Loucy (cell line): Measurements from ENCODE around the gene IGFLR1.

Experiments used
- H2AFZ ChIP-seq: fragments of 200-600 bp; sonication (generic); 2 replicates; pipeline ENCODE4 v1.6.0; 2016; ENCODE audit warnings: antibody characterized with exemption, mild to moderate bottlenecking, low read length, moderate library complexity
- H3F3A ChIP-seq: fragments of 200-600 bp; 2 replicates; pipeline ENCODE4 v1.6.0; 2016; ENCODE audit warnings: antibody characterized with exemption, low read depth, mild to moderate bottlenecking
- H3K27me3 ChIP-seq: fragments of 200-600 bp; sonication (generic); 2 replicates; pipeline ENCODE4 v1.6.1; 2014; ENCODE audit warnings: low read length, mild to moderate bottlenecking; ENCODE audit not compliant: insufficient read depth, poor library complexity, severe bottlenecking
- H3K36me3 ChIP-seq: fragments of 200-600 bp; sonication (generic); 2 replicates; pipeline ENCODE4 v1.6.1; 2016; ENCODE audit warnings: low read length; ENCODE audit not compliant: insufficient read depth
- H3K4me1 ChIP-seq: fragments of 200-600 bp; sonication (generic); 2 replicates; pipeline ENCODE4 v1.5.1; 2014; ENCODE audit warnings: low read length, mild to moderate bottlenecking; ENCODE audit not compliant: insufficient read depth, poor library complexity, severe bottlenecking
- H3K4me2 ChIP-seq: fragments of 200-600 bp; sonication (generic); 2 replicates; pipeline ENCODE4 v1.6.0; 2014; ENCODE audit warnings: antibody characterized with exemption, low read length, low read depth, mild to moderate bottlenecking; ENCODE audit not compliant: poor library complexity, severe bottlenecking
- H3K4me3 ChIP-seq: fragments of 200-600 bp; sonication (generic); 2 replicates; pipeline ENCODE4 v1.5.1; 2014; ENCODE audit warnings: low read length, mild to moderate bottlenecking, mixed read lengths; ENCODE audit not compliant: poor library complexity, severe bottlenecking
- H3K79me2 ChIP-seq: fragments of 200-600 bp; sonication (generic); 2 replicates; pipeline ENCODE4 v1.6.1; 2014; ENCODE audit warnings: low read length; ENCODE audit not compliant: insufficient read depth
- H3K9ac ChIP-seq: fragments of 200-600 bp; sonication (generic); 2 replicates; pipeline ENCODE4 v1.6.0; 2014; ENCODE audit warnings: mild to moderate bottlenecking, low read depth, low read length, moderate library complexity; ENCODE audit not compliant: poor library complexity, severe bottlenecking
- H3K9me2 ChIP-seq: fragments of 200-600 bp; sonication (generic); replicated peaks from 2 replicates; pipeline ENCODE4 v1.6.1; 2016; ENCODE audit warnings: low read depth, low read length, mixed read lengths
- H3K9me3 ChIP-seq: fragments of 200-600 bp; sonication (generic); 2 replicates; pipeline ENCODE4 v1.6.1; 2014; ENCODE audit warnings: mild to moderate bottlenecking, antibody characterized with exemption, low read length, low read depth; ENCODE audit not compliant: insufficient read depth
- H4K20me1 ChIP-seq: fragments of 200-600 bp; sonication (generic); 2 replicates; pipeline ENCODE4 v1.6.0; 2014; ENCODE audit warnings: antibody characterized with exemption, low read length, mild to moderate bottlenecking; ENCODE audit not compliant: insufficient read depth, poor library complexity, severe bottlenecking
- EZH2phosphoT487 ChIP-seq: fragments of 200-600 bp; IDR thresholded peaks from 2 replicates; pipeline ENCODE4 v1.6.1; 2018; ENCODE audit warnings: antibody characterized with exemption, mild to moderate bottlenecking, moderate library complexity, borderline replicate concordance
- TF ChIP-seq, protein P1 (sequence below): fragments of 200-600 bp; sonication (generic); conservative IDR thresholded peaks from 2 replicates; pipeline ENCODE4 v1.5.1; 2014; ENCODE audit warnings: mild to moderate bottlenecking, antibody characterized with exemption, low read length

Gene IGFLR1

DNA sequence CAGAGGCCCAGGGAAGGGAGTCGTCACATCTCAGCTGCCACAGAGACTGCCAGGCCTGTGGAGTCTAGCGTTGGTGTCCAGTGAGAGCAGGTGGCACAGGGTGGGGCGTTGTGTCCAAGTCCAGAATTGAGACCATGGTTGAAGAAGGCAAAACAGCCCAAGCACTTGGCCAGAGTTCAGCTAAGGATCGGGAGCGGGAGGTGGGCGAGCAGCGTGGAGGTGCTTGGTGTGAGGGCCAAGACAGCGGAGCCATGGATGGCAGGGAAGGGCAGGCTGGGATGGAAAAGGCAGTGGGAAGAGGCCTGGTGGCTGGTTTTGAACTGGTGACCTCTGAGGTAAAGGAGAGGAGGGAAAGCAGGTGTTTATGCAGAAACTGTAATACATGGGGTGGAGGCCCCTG, 8.0 kb downstream of the IGFLR1 start:
- TF ChIP-seq EZH2phosphoT487: no peak
- TF ChIP-seq, protein P1, sequence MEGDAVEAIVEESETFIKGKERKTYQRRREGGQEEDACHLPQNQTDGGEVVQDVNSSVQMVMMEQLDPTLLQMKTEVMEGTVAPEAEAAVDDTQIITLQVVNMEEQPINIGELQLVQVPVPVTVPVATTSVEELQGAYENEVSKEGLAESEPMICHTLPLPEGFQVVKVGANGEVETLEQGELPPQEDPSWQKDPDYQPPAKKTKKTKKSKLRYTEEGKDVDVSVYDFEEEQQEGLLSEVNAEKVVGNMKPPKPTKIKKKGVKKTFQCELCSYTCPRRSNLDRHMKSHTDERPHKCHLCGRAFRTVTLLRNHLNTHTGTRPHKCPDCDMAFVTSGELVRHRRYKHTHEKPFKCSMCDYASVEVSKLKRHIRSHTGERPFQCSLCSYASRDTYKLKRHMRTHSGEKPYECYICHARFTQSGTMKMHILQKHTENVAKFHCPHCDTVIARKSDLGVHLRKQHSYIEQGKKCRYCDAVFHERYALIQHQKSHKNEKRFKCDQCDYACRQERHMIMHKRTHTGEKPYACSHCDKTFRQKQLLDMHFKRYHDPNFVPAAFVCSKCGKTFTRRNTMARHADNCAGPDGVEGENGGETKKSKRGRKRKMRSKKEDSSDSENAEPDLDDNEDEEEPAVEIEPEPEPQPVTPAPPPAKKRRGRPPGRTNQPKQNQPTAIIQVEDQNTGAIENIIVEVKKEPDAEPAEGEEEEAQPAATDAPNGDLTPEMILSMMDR: no peak
- no peaks in the 10 kb centered on the region for H4K20me1 ChIP-seq
- no peak overlapping the region for H2AFZ ChIP-seq
- peaks cover 42% of the 10 kb centered on the region; the same call in 1 of the 2 replicates for H3K36me3 ChIP-seq
- no peak overlapping the region for H3K4me3 ChIP-seq
- no peaks in the 10 kb centered on the region for H3K9me3 ChIP-seq
- H3K9me2 ChIP-seq: no peaks in the 10 kb centered on the region
- H3K79me2 ChIP-seq: no peaks in the 10 kb centered on the region
- no peaks in the 10 kb centered on the region for H3K4me1 ChIP-seq
- H3K9ac ChIP-seq: no peak overlapping the region
- no peaks in the 10 kb centered on the region for H3K27me3 ChIP-seq
- H3F3A ChIP-seq: no peaks in the 10 kb centered on the region
- H3K4me2 ChIP-seq: no peak overlapping the region

DNA sequence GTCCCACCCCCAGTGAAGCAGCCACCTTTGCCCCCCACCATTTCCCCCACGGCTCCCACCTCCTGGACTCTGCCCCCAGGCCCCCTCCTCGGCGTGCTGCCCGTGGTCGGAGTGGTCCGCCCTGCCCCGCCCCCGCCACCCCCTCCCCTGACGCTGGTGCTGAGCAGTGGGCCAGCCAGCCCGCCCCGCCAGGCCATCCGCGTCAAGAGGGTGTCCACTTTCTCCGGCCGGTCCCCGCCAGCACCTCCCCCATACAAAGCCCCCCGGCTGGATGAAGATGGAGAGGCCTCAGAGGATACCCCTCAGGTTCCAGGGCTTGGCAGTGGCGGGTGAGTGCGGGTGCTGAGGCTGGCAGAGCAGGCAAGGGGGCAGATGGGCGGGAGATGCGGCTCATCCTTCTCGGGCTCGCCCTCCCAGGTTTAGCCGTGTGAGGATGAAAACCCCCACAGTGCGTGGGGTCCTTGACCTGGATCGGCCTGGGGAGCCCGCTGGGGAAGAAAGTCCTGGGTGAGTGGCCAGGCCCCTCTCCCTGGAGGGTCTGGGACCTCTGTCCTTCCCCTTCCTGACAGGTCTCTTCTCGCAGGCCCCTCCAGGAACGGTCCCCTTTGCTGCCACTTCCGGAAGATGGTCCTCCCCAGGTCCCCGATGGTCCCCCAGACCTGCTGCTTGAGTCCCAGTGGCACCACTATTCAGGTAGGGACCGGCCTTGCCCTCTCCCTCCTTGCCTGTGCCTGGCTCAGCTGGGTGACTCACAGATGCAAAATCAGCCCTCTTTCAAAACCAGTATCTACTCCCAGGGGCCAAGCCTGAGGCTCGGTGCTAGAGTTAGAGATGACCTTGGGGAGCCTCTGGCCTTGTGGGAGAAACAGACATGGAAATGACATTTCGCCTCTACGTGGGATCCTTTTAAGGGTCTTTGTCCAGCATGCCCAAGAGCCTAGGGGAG, 8.8 kb downstream of the IGFLR1 start:
- Histone ChIP-seq H3K9me3 (no peaks in the 10 kb centered on the region), H3K4me3 (no peak overlapping the region), H2AFZ (no peak overlapping the region), H3K4me2 (no peak overlapping the region), H3K79me2 (no peaks in the 10 kb centered on the region), H3K9me2 (no peaks in the 10 kb centered on the region), H3K27me3 (no peaks in the 10 kb centered on the region), H4K20me1 (no peaks in the 10 kb centered on the region), H3K4me1 (no peaks in the 10 kb centered on the region), H3K36me3 (peaks cover 45% of the 10 kb centered on the region; the same call in 1 of the 2 replicates), H3K9ac (no peak overlapping the region), H3F3A (no peaks in the 10 kb centered on the region)
- TF ChIP-seq EZH2phosphoT487: no peak
- TF ChIP-seq, protein P1: no peak

- TF ChIP-seq, protein P1: no peak
- TF ChIP-seq EZH2phosphoT487: no peak
- no peaks in the 10 kb centered on the region for H3F3A ChIP-seq
- H3K36me3 ChIP-seq: peaks cover 45% of the 10 kb centered on the region; the same call in 1 of the 2 replicates
- H3K4me1 ChIP-seq: no peaks in the 10 kb centered on the region
- no peak overlapping the region for H3K4me3 ChIP-seq
- no peaks in the 10 kb centered on the region for H3K79me2 ChIP-seq
- no peaks in the 10 kb centered on the region for H3K9me3 ChIP-seq
- no peaks in the 10 kb centered on the region for H4K20me1 ChIP-seq
- no peaks in the 10 kb centered on the region for H3K27me3 ChIP-seq
- no peaks in the 10 kb centered on the region for H3K9me2 ChIP-seq
- no peak overlapping the region for H3K9ac ChIP-seq
- no peak overlapping the region for H3K4me2 ChIP-seq
- H2AFZ ChIP-seq: no peak overlapping the region
Measured at GRCh38 chr19:35732540-35733179, 9.6 kb downstream of the IGFLR1 start.
